ENCODE results near the gene PLEKHM1.

Gene PLEKHM1

GRCh38 chr17:45425984-45426413 lies 64.5 kb downstream of the PLEKHM1 start:
- Histone ChIP-seq H3K4me3 (ENCODE audit: low read depth in 1 of 2, low read length in 1 of 2) (no peak overlapping the region), H3K27ac (peak overlapping the region; percentile 96), H3K4me1 (ENCODE audit: control insufficient read depth in 1 of 2, insufficient read depth in 1 of 2, low read depth in 1 of 2, low read length in 1 of 2) (peaks cover 53 to 61% of the 10 kb centered on the region in 2 experiments), H3K27me3 (no peaks in the 10 kb centered on the region), H3K9me3 (no peaks in the 10 kb centered on the region), H3K36me3 (peaks cover 35% of the 10 kb centered on the region)
- no peak for TF ChIP-seq CTCF (IDR thresholded peaks at IDR 0.05)

DNA sequence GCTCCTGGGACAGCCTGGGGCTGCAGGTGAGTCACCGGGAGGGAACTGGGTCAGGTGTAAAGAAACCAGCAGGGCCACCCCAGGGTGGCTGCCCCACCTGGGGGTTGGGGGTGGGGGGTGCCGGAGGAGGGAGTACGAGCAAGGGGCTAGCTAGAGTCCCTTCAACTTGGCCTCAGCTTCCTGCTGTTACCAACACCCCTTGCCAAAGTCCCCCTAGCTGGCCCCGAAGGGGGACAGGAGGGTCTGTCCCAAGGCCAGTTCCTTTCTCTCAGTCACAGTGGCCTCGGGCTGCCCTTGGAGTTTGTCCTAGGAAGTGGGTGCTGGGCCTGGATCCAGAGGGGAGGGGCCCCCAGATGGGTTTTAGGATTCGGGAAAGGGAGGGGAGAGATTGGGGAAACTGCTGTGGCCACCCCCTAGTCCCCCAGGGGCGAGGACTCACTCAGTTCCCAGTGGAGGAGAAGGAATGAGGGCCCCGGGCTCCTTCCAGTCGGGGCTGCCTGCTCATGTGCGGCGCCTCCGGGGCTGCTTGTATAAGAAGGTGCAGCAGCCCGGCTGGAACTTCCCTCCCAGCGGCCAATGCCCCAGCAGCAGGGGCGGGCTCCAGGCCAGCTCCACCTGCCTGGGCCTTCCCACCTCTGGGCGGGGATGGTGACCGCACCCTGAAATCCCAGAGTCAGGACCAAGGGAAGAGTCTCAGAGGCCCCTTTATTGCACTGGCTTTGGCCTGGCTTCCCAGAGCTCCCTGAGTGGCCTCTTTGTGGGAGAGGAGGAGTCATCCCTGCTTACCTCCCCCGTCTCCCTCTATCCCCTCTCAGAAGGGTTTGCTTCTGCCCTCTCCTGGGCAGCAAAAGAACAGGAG lies 65.2 kb downstream of the PLEKHM1 start:
- no peaks in the 10 kb centered on the region for H3K9me3 ChIP-seq
- H3K27me3 ChIP-seq, result no peaks in the 10 kb centered on the region
- TF ChIP-seq CTCF (IDR thresholded peaks at IDR 0.05), result no peak
- H3K36me3 ChIP-seq, result peaks cover 30% of the 10 kb centered on the region
- peak overlapping the region in 1 of 2 experiments; percentile 11 for H3K4me3 ChIP-seq (ENCODE audit: low read depth in 1 of 2, low read length in 1 of 2)
- H3K4me1 ChIP-seq (ENCODE audit: control insufficient read depth in 1 of 2, insufficient read depth in 1 of 2, low read depth in 1 of 2, low read length in 1 of 2), result peaks cover 47 to 55% of the 10 kb centered on the region in 2 experiments
- peak overlapping the region; percentile 96 for H3K27ac ChIP-seq

GRCh38 chr17:45424769-45425124 lies 65.8 kb downstream of the PLEKHM1 start:
- H3K27ac ChIP-seq, result peak overlapping the region; percentile 96
- TF ChIP-seq CTCF (IDR thresholded peaks at IDR 0.05), result no peak
- H3K9me3 ChIP-seq, result no peaks in the 10 kb centered on the region
- peaks cover 45 to 51% of the 10 kb centered on the region in 2 experiments for H3K4me1 ChIP-seq (ENCODE audit: control insufficient read depth in 1 of 2, insufficient read depth in 1 of 2, low read depth in 1 of 2, low read length in 1 of 2)
- H3K36me3 ChIP-seq, result peaks cover 28% of the 10 kb centered on the region
- no peaks in the 10 kb centered on the region for H3K27me3 ChIP-seq
- no peak overlapping the region for H3K4me3 ChIP-seq (ENCODE audit: low read depth in 1 of 2, low read length in 1 of 2)

DNA sequence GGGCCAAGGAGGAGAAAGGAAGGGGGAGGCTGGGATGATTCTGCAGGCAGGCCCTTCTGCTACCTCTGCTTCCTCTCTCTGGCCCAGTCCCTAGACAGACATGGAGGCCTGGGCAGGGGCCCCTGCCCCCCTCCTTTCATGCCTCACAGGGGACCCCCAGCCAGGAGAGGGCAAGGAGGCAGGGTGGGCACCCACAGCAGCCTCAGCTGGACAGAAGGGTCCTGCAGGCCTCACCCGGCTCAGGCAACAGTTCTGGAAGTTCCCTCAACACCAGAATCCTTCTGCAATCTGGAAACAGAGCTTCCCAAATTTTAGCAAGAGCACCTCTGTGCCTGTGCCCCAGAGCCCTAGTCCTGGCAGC lies 66.6 kb downstream of the PLEKHM1 start:
- Histone ChIP-seq H3K4me3 (ENCODE audit: low read depth in 1 of 2, low read length in 1 of 2) (no peak overlapping the region), H3K27me3 (no peaks in the 10 kb centered on the region), H3K36me3 (peaks cover 22% of the 10 kb centered on the region), H3K9me3 (no peaks in the 10 kb centered on the region), H3K4me1 (ENCODE audit: control insufficient read depth in 1 of 2, insufficient read depth in 1 of 2, low read depth in 1 of 2, low read length in 1 of 2) (peaks cover 38 to 44% of the 10 kb centered on the region in 2 experiments), H3K27ac (peak overlapping the region; percentile 59)
- no peak for TF ChIP-seq CTCF (IDR thresholded peaks at IDR 0.05)

DNA sequence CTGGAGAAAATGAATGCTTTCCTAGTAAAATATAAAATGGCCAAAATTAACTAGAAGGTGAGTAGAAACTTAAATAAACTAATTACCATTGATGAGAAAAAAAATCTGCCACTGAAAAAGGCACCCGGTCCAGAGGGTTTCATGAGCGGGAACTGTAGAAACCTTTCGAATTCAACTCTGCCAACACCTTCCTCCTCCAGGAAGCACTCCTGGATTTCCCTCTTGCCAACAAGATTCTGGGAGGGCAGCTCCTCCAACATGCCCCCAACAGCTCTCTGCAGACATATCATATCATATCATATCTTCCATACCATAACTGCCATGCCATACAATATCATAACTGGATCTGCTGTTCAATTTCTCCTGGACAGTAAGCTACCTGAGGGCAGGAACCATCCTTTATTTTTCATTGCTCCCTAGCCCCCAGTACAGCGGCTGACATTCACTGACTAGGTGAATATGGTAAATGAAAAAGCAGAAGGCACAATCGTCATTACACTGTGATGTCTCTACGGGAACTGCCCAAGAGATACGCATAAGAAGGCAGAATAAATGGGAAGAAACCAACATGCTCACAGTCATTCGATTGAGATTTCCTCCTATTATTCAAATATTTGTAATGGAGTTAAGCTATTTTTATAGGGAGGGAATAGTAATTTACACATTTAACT lies 67.1 kb downstream of the PLEKHM1 start:
- Histone ChIP-seq H3K9me3 (no peaks in the 10 kb centered on the region), H3K27me3 (no peaks in the 10 kb centered on the region), H3K27ac (peak overlapping the region; percentile 59), H3K4me3 (ENCODE audit: low read depth in 1 of 2, low read length in 1 of 2) (no peak overlapping the region), H3K36me3 (peaks cover 27% of the 10 kb centered on the region), H3K4me1 (ENCODE audit: control insufficient read depth in 1 of 2, insufficient read depth in 1 of 2, low read depth in 1 of 2, low read length in 1 of 2) (peaks cover 33 to 39% of the 10 kb centered on the region in 2 experiments)
- no peak for TF ChIP-seq CTCF (IDR thresholded peaks at IDR 0.05)
